SH-SY5Y (cell line): ENCODE measurements around the gene SECISBP2L.

Source experiments
- GATA2 ChIP-seq: IDR thresholded peaks from 2 replicates; pipeline ENCODE4 v1.6.1; 2011; ENCODE audit warnings: mild to moderate bottlenecking, low read depth, low read length
- GATA3 ChIP-seq: IDR thresholded peaks from 2 replicates; pipeline ENCODE4 v1.6.1; 2011; ENCODE audit warnings: low read depth, mild to moderate bottlenecking, low read length, moderate library complexity

The SECISBP2L gene

DNA sequence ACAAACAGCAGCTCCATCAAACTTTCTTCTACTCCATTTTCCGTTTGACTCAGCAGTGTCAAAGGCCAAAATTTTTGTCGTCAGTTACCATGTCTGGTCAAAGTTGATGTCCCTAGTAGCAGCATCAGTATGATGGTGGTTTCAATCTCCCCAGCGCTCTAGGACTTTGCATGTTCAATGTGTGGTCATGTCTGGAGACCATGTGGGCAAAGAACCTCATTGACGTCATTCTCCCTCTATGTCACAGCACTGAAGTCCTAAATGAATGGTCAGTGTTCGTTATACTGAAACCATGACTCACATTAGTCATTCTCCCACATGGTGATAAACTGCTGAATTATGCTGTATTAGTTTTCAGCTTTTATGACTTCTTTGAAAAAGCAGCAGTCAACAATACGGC, 105.7 kb downstream of the SECISBP2L start:
- TF ChIP-seq GATA3 = no peak
- TF ChIP-seq GATA2 = no peak

GRCh38 chr15:48939648-48940047, 106.6 kb downstream of the SECISBP2L start:
- TF ChIP-seq GATA3 (no peak), GATA2 (no peak)
